ENCODE results near the gene KIF5C. TPM values are rescaled to one million over a fixed set of nuclear protein-coding genes. Genes with fewer than 3 reads are reported as not detected.

The KIF5C gene
- total RNA-seq, 1 donor from 2014 or later: 24.3 TPM

DNA sequence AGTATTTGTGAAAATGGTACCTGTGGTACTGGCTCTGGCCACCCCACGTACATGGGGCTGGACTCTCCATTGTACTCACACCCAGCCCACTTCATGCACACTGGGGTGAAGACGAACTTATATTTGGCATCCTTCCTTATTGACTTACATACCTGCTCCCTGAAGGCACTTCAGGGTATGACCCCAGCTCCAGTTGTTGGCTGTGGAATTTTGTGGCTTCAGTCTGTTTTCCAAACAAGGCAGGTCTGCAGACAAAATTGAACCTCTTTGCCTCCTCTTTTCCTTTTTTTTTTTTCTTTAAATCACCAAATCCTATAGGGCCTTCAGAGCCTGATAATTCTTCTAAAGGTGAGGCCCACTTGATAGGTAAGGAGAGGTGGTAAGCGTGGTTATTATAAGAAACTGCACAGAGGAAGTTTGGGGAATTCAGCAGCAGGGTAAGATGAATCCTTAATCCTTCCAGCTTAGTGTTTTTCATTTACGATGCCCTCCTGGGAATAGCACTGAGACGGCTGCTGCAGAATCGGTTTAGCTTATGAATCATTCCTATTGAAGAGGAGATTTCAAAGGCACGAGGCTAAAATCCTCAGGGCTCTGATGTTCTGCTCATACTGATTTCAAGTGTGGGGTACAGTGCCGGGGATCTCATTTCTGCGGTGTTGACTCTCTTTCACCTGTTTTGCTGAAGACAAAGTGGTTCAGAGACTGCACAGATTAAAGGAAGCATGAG is 55.2 kb downstream of the KIF5C start:
- Mint-ChIP-seq H3K27ac (ENCODE audit: unreplicated experiment) (no peak overlapping the region), H3K9me3 (ENCODE audit: unreplicated experiment) (no peaks in the 10 kb centered on the region), H3K4me1 (ENCODE audit: low read depth, unreplicated experiment) (peaks cover 2% of the 10 kb centered on the region), H3K36me3 (ENCODE audit: low read depth, unreplicated experiment) (peaks cover 3% of the 10 kb centered on the region), H3K4me3 (ENCODE audit: unreplicated experiment) (no peak overlapping the region), H3K27me3 (ENCODE audit: low read depth, unreplicated experiment) (no peaks in the 10 kb centered on the region)
- Histone ChIP-seq H3K27ac (ENCODE audit: low read depth, low read length) (no peak overlapping the region), H3K4me3 (ENCODE audit: insufficient read depth, low read depth, low read length) (no peak overlapping the region), H3K4me1 (ENCODE audit: insufficient read depth, low read length) (no peaks in the 10 kb centered on the region), H4K20me1 (ENCODE audit: insufficient read depth, low read length) (no peaks in the 10 kb centered on the region), H3K27me3 (ENCODE audit: insufficient read depth, low read length) (no peaks in the 10 kb centered on the region), H3K79me2 (ENCODE audit: insufficient read depth, low read length) (no peaks in the 10 kb centered on the region), H3K36me3 (ENCODE audit: insufficient read depth, low read length) (no peaks in the 10 kb centered on the region), H3K4me2 (ENCODE audit: low read length) (no peak overlapping the region), H2AFZ (ENCODE audit: low read depth, low read length) (no peak overlapping the region), H3K9me3 (ENCODE audit: insufficient read depth, low read depth, low read length) (no peaks in the 10 kb centered on the region), H3K9ac (ENCODE audit: low read length) (no peak overlapping the region)
- no peak for DNase-seq (ENCODE audit: low read depth)
- TF ChIP-seq, protein P1, sequence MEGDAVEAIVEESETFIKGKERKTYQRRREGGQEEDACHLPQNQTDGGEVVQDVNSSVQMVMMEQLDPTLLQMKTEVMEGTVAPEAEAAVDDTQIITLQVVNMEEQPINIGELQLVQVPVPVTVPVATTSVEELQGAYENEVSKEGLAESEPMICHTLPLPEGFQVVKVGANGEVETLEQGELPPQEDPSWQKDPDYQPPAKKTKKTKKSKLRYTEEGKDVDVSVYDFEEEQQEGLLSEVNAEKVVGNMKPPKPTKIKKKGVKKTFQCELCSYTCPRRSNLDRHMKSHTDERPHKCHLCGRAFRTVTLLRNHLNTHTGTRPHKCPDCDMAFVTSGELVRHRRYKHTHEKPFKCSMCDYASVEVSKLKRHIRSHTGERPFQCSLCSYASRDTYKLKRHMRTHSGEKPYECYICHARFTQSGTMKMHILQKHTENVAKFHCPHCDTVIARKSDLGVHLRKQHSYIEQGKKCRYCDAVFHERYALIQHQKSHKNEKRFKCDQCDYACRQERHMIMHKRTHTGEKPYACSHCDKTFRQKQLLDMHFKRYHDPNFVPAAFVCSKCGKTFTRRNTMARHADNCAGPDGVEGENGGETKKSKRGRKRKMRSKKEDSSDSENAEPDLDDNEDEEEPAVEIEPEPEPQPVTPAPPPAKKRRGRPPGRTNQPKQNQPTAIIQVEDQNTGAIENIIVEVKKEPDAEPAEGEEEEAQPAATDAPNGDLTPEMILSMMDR (IDR thresholded peaks at IDR 0.05; ENCODE audit: insufficient read depth, low read depth, low read length): no peak
- TF ChIP-seq EZH2 (IDR thresholded peaks at IDR 0.05; ENCODE audit: insufficient read depth, low read length): no peak
- no peak for FAIRE-seq

GRCh38 chr2:148932536-148932935 is 57.5 kb downstream of the KIF5C start:
- DNase-seq (ENCODE audit: low read depth): no peak
- H3K4me1 ChIP-seq (ENCODE audit: insufficient read depth, low read length): no peaks in the 10 kb centered on the region
- H3K36me3 ChIP-seq (ENCODE audit: insufficient read depth, low read length): no peaks in the 10 kb centered on the region
- H3K79me2 ChIP-seq (ENCODE audit: insufficient read depth, low read length): no peaks in the 10 kb centered on the region
- no peak for TF ChIP-seq EZH2 (IDR thresholded peaks at IDR 0.05; ENCODE audit: insufficient read depth, low read length)
- no peak overlapping the region for H3K4me3 Mint-ChIP-seq (ENCODE audit: unreplicated experiment)
- no peak overlapping the region for H3K27ac Mint-ChIP-seq (ENCODE audit: unreplicated experiment)
- no peaks in the 10 kb centered on the region for H3K9me3 ChIP-seq (ENCODE audit: insufficient read depth, low read depth, low read length)
- H3K4me3 ChIP-seq (ENCODE audit: insufficient read depth, low read depth, low read length): no peak overlapping the region
- no peaks in the 10 kb centered on the region for H3K27me3 Mint-ChIP-seq (ENCODE audit: low read depth, unreplicated experiment)
- no peaks in the 10 kb centered on the region for H3K9me3 Mint-ChIP-seq (ENCODE audit: unreplicated experiment)
- H4K20me1 ChIP-seq (ENCODE audit: insufficient read depth, low read length): no peaks in the 10 kb centered on the region
- H3K9ac ChIP-seq (ENCODE audit: low read length): no peak overlapping the region
- H2AFZ ChIP-seq (ENCODE audit: low read depth, low read length): no peak overlapping the region
- H3K36me3 Mint-ChIP-seq (ENCODE audit: low read depth, unreplicated experiment): no peaks in the 10 kb centered on the region
- H3K27ac ChIP-seq (ENCODE audit: low read depth, low read length): no peak overlapping the region
- H3K4me2 ChIP-seq (ENCODE audit: low read length): no peak overlapping the region
- H3K27me3 ChIP-seq (ENCODE audit: insufficient read depth, low read length): no peaks in the 10 kb centered on the region
- no peak for FAIRE-seq
- peaks cover 2% of the 10 kb centered on the region for H3K4me1 Mint-ChIP-seq (ENCODE audit: low read depth, unreplicated experiment)

DNA sequence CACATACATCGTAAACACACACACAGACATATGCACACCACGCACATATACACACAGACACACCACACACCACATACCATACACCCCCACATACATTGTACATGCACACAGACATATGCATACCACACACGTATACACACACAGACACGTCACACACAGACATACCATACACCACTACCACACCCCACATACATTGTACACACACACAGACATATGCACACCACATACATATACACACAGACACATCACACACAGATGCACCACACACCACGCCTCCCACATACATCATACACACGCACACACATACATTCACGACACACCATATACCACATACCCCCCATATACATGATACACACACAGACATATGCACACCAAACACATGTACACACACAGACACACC is 58.4 kb downstream of the KIF5C start:
- H3K4me1 Mint-ChIP-seq (ENCODE audit: low read depth, unreplicated experiment): peaks cover 2% of the 10 kb centered on the region

More for the DNA sequence above, 58.4 kb downstream of the KIF5C start:
- TF ChIP-seq, protein P1 (IDR thresholded peaks at IDR 0.05; ENCODE audit: insufficient read depth, low read depth, low read length): no peak
- no peak for TF ChIP-seq EZH2 (IDR thresholded peaks at IDR 0.05; ENCODE audit: insufficient read depth, low read length)
- Histone ChIP-seq H3K27ac (ENCODE audit: low read depth, low read length) (no peak overlapping the region), H3K36me3 (ENCODE audit: insufficient read depth, low read length) (no peaks in the 10 kb centered on the region), H3K27me3 (ENCODE audit: insufficient read depth, low read length) (no peaks in the 10 kb centered on the region), H3K9ac (ENCODE audit: low read length) (no peak overlapping the region), H3K4me2 (ENCODE audit: low read length) (no peak overlapping the region), H4K20me1 (ENCODE audit: insufficient read depth, low read length) (no peaks in the 10 kb centered on the region), H3K9me3 (ENCODE audit: insufficient read depth, low read depth, low read length) (no peaks in the 10 kb centered on the region), H3K4me1 (ENCODE audit: insufficient read depth, low read length) (no peaks in the 10 kb centered on the region), H3K4me3 (ENCODE audit: insufficient read depth, low read depth, low read length) (no peak overlapping the region), H2AFZ (ENCODE audit: low read depth, low read length) (no peak overlapping the region), H3K79me2 (ENCODE audit: insufficient read depth, low read length) (no peaks in the 10 kb centered on the region)
- no peaks in the 10 kb centered on the region for H3K27me3 Mint-ChIP-seq (ENCODE audit: low read depth, unreplicated experiment)
- H3K4me3 Mint-ChIP-seq (ENCODE audit: unreplicated experiment): no peak overlapping the region
- no peaks in the 10 kb centered on the region for H3K9me3 Mint-ChIP-seq (ENCODE audit: unreplicated experiment)
- H3K27ac Mint-ChIP-seq (ENCODE audit: unreplicated experiment): no peak overlapping the region
- H3K36me3 Mint-ChIP-seq (ENCODE audit: low read depth, unreplicated experiment): no peaks in the 10 kb centered on the region
- DNase-seq (ENCODE audit: low read depth) (no peak), FAIRE-seq (no peak)

All from astrocyte (in vitro differentiated cells and primary cell).